HG03442 (cell line): Measurements from ENCODE around the gene SLC24A4.
"Not testable (repeated sequence)": the region's sequence is repeated elsewhere in the genome, so short reads cannot be mapped to it uniquely, and the experiment has no call there.

Experiments used
- ATAC-seq: cut with Tn5 transposase; IDR thresholded peaks from one replicate; pipeline ENCODE4 v1.9.1; 2021; ENCODE audit warnings: mild to moderate bottlenecking, moderate library complexity; ENCODE audit not compliant: unreplicated experiment

Gene SLC24A4

GRCh38 chr14:92515546-92516343 lies 192.8 kb downstream of the SLC24A4 start:
- ATAC-seq = no peak

GRCh38 chr14:92516344-92516965 lies 193.5 kb downstream of the SLC24A4 start:
- no peak for ATAC-seq

GRCh38 chr14:92516966-92517506 lies 194.1 kb downstream of the SLC24A4 start:
- ATAC-seq = no peak

- ATAC-seq = no peak
Measured at GRCh38 chr14:92517761-92518160, 194.8 kb downstream of the SLC24A4 start.

GRCh38 chr14:92519246-92520101 lies 196.5 kb downstream of the SLC24A4 start:
- no peak for ATAC-seq

GRCh38 chr14:92520102-92521057 lies 197.4 kb downstream of the SLC24A4 start:
- no peak for ATAC-seq

GRCh38 chr14:92521058-92521415 lies 198.1 kb downstream of the SLC24A4 start:
- no peak for ATAC-seq

GRCh38 chr14:92523752-92524151 lies 200.8 kb downstream of the SLC24A4 start:
- ATAC-seq = no peak

- ATAC-seq = no peak
Measured at GRCh38 chr14:92524602-92525185, 201.7 kb downstream of the SLC24A4 start.

- no peak for ATAC-seq
Measured at GRCh38 chr14:92525322-92526095, 202.5 kb downstream of the SLC24A4 start.

- ATAC-seq = no peak
Measured at GRCh38 chr14:92527721-92528120, 204.8 kb downstream of the SLC24A4 start.

- ATAC-seq = no peak
Measured at GRCh38 chr14:92528486-92529100, 205.6 kb downstream of the SLC24A4 start.

GRCh38 chr14:92529903-92530302 lies 206.9 kb downstream of the SLC24A4 start:
- no peak for ATAC-seq

- no peak for ATAC-seq
Measured at GRCh38 chr14:92531106-92531873, 208.3 kb downstream of the SLC24A4 start.

GRCh38 chr14:92532490-92533163 lies 209.7 kb downstream of the SLC24A4 start:
- no peak for ATAC-seq

GRCh38 chr14:92534932-92535643 lies 212.1 kb downstream of the SLC24A4 start:
- no peak for ATAC-seq

- not testable (repeated sequence) for ATAC-seq
Measured at GRCh38 chr14:92536231-92536630, 213.3 kb downstream of the SLC24A4 start.
